ENCODE data around the gene CLHC1.

DNA sequence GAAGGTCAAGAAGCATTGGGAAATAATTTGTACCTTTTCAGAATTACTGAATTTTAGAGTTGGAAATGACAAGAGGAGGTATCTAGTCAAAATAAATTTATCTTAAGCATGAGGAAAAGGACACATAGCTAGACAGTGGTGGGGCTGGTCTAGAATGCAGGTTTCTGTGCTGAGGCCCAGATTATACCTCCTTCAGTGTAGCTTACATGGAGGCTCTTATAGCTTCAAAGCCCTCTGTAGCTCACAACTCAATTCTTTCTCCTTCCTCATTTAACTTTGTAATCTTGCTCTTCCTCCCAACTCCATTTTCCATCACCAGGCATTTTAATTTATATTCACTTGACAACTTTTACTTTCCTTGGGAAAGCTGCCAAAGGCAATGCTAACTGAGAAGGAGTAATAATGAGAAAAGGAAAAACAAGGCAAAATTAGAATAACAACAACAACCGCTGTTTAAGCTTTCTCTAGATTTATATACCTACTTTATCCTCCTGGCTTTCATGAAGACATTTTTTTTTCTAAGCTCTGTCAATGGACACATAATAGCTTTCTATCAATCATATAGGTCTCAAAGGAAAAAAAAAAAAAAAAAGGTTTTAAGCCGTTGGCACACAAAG is 58.5 kb downstream of the CLHC1 start:
- TF ChIP-seq TAF1 (conservative IDR thresholded peaks at IDR 0.05): no peak
- no peak for TF ChIP-seq GABPA (IDR thresholded peaks at IDR 0.05 in 1 of 2, conservative IDR thresholded peaks at IDR 0.05 in 1 of 2)
- TF ChIP-seq JUND (IDR thresholded peaks at IDR 0.05): no peak
- TF ChIP-seq CTCF (IDR thresholded peaks at IDR 0.05; ENCODE audit: low read depth, low read length, missing input control): no peak
- no peak for TF ChIP-seq REST (IDR thresholded peaks at IDR 0.05)
- TF ChIP-seq ATF3 (IDR thresholded peaks at IDR 0.05): no peak
- TF ChIP-seq, protein P1, sequence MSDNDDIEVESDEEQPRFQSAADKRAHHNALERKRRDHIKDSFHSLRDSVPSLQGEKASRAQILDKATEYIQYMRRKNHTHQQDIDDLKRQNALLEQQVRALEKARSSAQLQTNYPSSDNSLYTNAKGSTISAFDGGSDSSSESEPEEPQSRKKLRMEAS (IDR thresholded peaks at IDR 0.05): no peak
